Measurements from ENCODE around the gene ACP4.
"Not testable (repeated sequence)": the region's sequence is repeated elsewhere in the genome, so short reads cannot be mapped to it uniquely, and the experiment has no call there.

ACP4 gene, protein sequence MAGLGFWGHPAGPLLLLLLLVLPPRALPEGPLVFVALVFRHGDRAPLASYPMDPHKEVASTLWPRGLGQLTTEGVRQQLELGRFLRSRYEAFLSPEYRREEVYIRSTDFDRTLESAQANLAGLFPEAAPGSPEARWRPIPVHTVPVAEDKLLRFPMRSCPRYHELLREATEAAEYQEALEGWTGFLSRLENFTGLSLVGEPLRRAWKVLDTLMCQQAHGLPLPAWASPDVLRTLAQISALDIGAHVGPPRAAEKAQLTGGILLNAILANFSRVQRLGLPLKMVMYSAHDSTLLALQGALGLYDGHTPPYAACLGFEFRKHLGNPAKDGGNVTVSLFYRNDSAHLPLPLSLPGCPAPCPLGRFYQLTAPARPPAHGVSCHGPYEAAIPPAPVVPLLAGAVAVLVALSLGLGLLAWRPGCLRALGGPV

GRCh38 chr19:50790396-50790795 is at the start of gene ACP4:
ACP4 (plus strand) TSS chr19:50790415; CDS start chr19:50790415, 0 bp downstream.
- DNase-seq, result no peak

- DNase-seq, result no peak
Observed at GRCh38 chr19:50741179-50741933, 48.9 kb upstream of the ACP4 start.

- DNase-seq, result no peak
Observed at GRCh38 chr19:50743537-50743936, 46.7 kb upstream of the ACP4 start.

DNA sequence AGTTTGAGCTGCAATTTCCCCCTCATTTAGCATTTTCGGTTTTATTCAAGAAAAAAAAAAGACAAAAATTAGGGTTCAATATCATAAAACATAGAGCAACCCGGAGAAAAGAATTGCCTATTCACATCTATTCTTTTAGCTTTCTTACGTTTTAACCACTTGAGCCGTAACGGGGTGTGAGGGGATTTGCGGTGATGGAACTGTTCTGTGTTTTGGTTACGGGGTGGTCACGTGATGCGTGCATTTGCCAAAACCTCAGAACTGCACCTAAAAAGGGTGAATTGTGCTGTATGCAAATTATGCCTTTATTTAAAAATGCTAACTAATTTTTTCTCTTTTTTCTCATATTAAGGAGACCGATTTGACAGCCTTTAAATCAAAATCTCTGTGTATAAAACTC is 45.0 kb upstream of the ACP4 start:
- no peak for DNase-seq

GRCh38 chr19:50747141-50747540 is 43.1 kb upstream of the ACP4 start:
- DNase-seq, result not testable (repeated sequence)

DNA sequence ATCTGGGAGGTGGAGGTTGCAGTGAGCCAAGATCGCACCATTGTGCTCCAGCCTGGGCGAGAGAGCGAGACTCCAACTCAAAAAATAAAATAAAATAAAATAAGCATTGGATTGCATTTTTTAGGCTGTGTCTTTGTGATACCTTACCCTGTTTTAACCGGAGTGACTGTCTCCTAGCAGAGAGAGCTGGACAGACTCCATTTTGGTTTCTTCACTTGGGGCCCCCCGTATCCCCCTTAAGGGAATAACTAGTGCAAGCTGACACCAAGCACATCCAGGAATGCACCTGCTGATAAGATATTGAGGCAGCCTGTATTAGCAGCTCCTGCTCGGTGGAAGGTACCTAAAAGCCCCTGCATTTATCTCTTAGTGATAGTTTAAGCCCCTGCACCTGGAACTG is 40.7 kb upstream of the ACP4 start:
- no peak for DNase-seq

DNA sequence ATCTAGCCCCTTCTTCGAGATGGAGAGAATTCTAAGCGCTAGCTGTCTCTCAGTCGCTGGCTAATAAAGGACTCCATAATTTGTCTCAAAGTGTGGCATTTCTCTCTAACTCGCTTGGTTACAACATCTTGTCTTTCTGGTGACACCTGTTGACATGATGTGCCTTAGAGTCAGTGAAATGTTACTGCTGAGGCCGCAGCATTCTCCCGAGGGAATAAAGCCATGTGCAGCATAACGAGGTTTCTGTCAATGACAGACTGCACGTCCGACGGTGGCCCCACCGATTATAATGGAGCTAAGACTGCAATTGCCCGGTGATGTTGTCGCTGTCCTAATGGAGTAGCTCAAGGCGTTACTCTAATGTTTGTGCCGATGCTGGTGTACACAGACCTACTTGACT is 40.2 kb upstream of the ACP4 start:
- no peak for DNase-seq

GRCh38 chr19:50753879-50754278 is 36.3 kb upstream of the ACP4 start:
- DNase-seq, result no peak

DNA sequence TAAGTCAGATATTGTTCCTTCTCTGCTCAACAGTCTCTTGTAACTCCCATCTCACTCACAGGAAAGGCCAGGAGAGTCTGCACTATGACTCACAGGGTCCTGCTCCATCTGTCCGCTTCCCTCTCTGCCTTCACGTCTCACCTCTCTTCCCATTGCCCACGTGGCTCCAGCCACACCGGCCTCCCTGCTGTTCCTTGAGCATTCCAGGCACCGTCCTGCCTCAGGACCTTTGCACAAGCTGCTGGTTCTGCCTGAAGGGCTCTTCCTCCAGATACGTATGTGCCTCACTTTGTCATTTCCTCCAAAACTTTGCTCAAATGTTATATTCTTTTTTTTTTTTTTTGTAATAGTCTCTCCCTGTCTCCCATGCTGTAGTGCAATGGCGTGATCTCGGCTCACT is 34.0 kb upstream of the ACP4 start:
- DNase-seq, result not testable (repeated sequence)

DNA sequence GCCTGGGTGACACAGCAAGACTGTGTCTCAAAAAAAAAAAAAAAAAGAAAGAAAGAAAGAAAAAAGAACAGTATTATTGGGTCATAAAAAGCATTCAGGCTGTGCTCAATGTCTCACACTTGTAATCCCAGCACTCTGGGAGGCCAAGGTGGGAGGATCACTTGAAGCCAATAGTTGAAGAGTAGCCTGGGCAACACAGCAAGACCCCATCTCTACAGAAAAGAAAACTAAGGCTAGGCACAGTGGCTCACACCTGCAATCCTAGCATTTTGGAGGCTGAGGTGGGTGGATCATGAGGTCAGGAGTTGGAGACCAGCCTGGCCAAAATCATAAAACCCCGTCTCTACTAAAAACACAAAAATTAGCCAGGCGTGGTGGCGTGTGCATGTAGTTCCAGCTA is 32.6 kb upstream of the ACP4 start:
- not testable (repeated sequence) for DNase-seq

DNA sequence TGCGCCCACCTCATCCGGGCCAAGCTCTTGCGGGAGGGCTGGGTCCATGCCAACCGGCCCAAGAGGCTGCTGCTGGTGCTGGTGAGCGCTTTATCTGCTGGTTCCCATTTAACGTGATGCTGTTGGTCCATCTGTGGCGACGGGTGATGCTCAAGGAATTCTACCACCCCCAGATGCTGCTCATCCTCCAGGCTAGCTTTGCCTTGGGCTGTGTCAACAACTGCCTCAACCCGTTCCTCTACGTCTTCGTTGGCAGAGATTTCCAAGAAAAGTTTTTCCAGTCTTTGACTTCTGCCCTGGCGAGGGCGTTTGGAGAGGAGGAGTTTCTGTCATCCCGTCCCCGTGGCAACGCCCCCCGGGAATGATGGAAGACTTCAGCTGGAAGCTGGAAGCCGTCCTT is 31.1 kb upstream of the ACP4 start:
- DNase-seq, result not testable (repeated sequence)

GRCh38 chr19:50759886-50760285 is 30.3 kb upstream of the ACP4 start:
- peak; percentile 26 for DNase-seq

GRCh38 chr19:50761501-50761900 is 28.7 kb upstream of the ACP4 start:
- DNase-seq, result not testable (repeated sequence)

GRCh38 chr19:50763521-50763920 is 26.7 kb upstream of the ACP4 start:
- not testable (repeated sequence) for DNase-seq

GRCh38 chr19:50764409-50764808 is 25.8 kb upstream of the ACP4 start:
- DNase-seq, result peak; percentile 56

DNA sequence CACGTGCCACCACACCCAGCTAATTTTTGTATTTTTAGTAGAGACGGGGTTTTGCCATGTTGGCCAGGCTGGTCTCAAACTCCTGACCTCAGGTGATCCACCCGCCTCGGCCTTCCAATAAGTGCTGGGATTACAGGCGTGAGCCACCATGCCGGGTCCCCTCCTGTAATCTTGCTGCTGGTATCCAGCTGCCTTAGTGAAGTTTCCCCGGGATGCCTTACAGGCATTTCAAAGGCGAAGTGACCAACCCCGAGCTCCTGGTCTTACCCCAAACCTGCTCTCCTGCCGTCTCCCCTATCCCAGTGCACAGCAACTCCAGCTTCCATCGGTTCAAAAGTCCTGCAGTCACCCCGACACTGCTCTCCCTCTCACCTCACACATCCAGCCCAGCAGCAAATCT is 23.5 kb upstream of the ACP4 start:
- not testable (repeated sequence) for DNase-seq

DNA sequence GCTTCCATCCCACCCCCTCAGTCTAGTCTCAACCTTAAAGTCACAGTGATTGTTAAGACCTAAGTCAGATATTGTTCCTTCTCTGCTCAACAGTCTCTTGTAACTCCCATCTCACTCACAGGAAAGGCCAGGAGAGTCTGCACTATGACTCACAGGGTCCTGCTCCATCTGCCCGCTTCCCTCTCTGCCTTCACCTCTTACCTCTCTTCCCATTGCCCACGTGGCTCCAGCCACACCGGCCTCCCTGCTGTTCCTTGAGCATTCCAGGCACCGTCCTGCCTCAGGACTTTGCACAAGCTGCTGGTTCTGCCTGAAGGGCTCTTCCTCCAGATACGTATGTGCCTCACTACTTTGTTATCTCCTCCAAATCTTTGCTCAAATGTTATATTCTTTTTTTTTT is 23.0 kb upstream of the ACP4 start:
- DNase-seq, result not testable (repeated sequence)

- no peak for DNase-seq
Observed at GRCh38 chr19:50768277-50768676, 21.9 kb upstream of the ACP4 start.

- not testable (repeated sequence) for DNase-seq
Observed at GRCh38 chr19:50770164-50770563, 20.1 kb upstream of the ACP4 start, which contains the start of gene GPR32. GPR32 (plus strand) TSS chr19:50770464; CDS start chr19:50770601, 137 bp downstream.

DNA sequence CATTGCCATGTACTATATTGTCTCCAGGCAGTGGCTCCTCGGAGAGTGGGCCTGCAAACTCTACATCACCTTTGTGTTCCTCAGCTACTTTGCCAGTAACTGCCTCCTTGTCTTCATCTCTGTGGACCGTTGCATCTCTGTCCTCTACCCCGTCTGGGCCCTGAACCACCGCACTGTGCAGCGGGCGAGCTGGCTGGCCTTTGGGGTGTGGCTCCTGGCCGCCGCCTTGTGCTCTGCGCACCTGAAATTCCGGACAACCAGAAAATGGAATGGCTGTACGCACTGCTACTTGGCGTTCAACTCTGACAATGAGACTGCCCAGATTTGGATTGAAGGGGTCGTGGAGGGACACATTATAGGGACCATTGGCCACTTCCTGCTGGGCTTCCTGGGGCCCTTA is 19.3 kb upstream of the ACP4 start:
- no peak for DNase-seq

- DNase-seq, result no peak
Observed at GRCh38 chr19:50772476-50772875, 17.7 kb upstream of the ACP4 start.

- DNase-seq, result not testable (repeated sequence)
Observed at GRCh38 chr19:50772912-50773311, 17.3 kb upstream of the ACP4 start.

GRCh38 chr19:50773454-50773853 is 16.8 kb upstream of the ACP4 start:
- not testable (repeated sequence) for DNase-seq

GRCh38 chr19:50776131-50776530 is 14.1 kb upstream of the ACP4 start:
- no peak for DNase-seq
